T-helper 1 cell treated with Interleukin-12 subunit alpha and Interleukin-12 subunit beta and Interleukin-4 antibody, amounts not matched to agents 30 ng/mL and 1 ng/mL, for 36 hours (primary cell): ENCODE data around the gene FAR2. TPM values are rescaled to one million over a fixed set of nuclear protein-coding genes. Genes with fewer than 3 reads are reported as not detected.
"Not testable (repeated sequence)": the region's sequence is repeated elsewhere in the genome, so short reads cannot be mapped to it uniquely, and the experiment has no call there.

Experiments used
- intact Hi-C: fragments of 100-400 bp; cut with micrococcal nuclease; formaldehyde crosslinking; loops from one replicate; pipeline ENCODE4 v1.15.1; 2024
- total RNA-seq: library from RNA; stranded (reverse); gene quantifications from 2 replicates; pipeline ENCODE4 v1.2.3, GENCODE V29; 2022

FAR2 gene
- total RNA-seq, 1 donor from 2014 or later: 11.3 TPM

DNA sequence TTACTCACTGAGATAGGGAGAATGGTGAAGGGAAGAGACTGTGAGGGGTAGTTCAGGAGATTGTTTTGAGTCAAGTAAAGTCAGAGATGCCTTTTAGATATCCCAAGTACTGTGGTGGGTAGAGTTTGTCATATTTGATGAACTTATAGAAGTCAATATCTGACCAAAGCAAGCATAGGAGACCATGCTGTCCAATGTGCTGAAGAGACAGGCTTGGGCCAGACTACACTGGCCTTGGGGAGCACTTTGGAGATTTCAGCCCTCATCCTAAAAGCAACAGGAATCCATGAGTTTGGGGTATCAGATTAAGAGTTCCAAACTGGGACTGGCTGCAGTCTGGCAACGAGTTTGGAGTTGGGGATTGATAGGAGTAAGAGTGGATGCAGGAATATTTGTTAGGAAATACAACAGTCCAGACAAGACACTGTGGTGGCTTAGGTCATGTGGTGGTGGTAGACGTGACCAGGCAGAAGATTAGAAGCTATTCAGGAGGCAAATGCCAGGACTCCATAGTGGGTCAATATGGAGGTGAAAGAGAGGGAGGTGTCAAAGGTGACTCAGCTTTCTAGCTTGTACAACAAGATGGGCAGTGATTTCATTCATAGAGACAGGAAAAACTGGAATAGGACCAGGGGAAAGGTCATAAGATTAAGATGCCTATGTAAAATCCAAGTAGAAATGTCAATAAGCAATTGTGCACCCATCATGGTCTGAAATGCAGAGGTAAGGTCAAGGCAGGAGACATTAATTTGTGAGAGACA, 81.9 kb downstream of the FAR2 start:
- intact Hi-C loops: no loop called here

DNA sequence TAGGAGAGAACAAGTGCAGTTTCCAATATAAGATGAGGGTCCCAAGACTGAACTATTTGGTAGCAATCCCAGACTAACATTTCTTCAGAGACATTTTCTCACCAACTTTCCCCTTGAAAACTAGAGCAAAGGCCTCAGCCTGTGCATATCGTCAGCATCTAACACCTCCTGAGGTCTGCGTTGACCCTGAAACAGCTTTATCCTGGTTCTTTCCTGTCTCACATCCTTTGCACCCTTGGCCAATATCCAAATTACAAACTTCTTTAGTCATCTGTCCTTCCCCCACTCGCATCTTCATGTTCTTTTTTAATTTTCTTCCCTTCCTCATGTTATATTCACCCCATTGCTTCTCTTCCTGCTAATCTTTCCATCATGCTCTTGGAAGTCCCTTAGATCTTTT, 83.0 kb downstream of the FAR2 start:
- intact Hi-C loops: no loop called here

DNA sequence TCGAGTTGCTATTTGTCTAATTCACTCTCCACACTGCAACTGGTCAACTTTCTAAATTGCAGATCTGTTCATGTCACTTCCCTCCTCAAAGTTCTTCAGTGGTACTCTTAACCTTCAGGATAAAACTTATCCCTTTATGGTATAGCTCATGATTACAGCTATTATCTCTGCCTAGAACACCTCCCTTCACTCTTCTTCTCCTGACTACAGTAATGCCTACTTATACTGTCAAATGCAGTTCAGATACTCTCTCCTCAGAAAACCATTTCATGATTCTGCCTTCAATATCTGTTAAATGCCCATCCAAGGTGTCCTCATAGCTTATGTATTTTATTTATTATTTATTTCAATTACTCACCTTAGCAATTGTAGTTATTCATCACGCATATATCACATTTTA, 85.5 kb downstream of the FAR2 start:
- intact Hi-C loops: no loop called here

DNA sequence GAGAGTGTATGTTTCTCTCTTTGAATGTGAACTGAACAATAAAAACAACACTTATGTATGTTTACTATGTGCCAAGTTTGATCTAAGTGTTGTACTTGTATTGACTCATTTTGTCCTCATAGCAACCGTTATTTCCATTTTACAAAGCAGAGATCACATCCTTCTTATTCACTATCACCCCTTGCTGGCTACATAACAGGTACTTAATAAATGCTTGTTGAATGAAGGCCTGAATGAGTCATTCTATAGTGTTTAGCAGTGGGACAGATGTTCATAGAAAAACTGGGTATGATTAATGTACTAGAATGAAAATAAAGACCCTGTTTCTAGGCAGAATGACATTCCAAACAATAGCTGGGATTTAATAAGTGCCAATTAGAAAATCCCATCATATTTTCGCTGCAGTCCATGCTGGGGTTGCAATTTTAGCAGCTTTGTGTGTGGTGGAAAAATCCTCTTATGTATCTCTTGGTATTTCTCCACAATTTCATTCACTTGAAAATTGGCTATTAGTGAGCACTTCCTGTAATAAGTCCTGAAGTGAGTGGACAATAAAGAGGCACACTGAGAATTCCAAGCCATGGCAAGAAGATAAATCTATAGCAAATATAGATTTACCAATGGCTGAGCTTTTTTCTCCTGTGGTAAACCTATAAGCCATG, 86.0 kb downstream of the FAR2 start:
- intact Hi-C loops: no loop called here

DNA sequence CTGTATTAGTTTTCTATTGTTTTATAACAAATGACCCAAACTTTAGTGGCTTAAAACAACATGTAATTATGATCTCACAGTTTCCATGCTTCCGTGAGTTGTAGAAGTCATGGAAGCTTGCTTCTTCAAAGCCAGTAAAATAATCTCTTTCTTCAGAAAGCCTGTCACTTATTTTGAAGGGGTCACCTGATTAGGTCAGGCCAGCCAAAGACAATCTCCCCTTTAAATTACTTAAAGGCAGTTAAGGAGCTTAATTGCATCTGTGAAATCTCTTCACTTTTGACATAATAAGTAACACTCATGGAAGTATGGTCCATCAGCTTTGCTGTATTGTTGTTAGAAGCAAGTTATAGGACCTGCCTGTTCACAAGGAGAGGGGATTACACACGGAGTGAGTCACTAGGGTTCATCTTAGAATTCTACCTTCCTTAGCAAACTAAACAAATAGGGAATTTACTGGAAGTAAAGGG, 89.8 kb downstream of the FAR2 start:
- intact Hi-C loops: no loop called here

DNA sequence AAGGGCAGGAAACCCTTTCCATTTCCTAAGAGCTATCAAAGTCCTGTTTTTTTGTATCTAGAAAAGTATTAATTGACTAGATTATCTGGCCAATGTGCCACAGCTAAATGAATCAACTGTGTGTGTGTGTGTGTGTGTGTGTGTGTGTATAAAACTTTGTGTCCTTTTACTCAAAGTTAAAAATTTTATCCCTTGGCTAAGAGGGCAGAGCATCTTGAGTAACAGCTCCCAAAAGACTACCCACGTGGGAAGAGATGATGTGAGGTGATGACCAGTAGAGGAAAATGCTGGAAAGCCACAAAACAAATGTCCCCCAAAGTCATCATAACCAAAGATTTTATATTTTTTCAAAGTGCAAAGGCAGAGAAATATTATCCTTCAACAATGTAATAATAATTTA, 90.3 kb downstream of the FAR2 start:
- intact Hi-C loops: no loop called here

DNA sequence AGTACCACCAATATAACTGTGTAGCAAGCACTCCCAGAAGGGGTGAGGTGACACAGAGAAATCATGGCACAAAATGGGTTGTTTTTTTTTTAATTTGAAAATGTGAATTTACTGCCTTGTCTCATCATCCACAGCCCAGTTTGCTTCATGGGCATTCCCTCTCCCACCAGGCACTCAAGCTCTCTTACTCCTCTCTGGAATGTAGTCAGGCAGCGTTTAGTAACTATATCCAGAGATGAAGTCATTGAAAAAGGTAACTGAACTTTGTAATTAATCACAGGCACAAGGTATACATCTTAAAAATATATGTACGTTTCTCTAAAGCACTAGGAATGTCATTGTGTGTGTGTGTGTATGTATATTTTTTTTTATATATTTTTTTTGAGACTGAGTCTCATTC, 91.4 kb downstream of the FAR2 start:
- intact Hi-C loops: no loop called here

DNA sequence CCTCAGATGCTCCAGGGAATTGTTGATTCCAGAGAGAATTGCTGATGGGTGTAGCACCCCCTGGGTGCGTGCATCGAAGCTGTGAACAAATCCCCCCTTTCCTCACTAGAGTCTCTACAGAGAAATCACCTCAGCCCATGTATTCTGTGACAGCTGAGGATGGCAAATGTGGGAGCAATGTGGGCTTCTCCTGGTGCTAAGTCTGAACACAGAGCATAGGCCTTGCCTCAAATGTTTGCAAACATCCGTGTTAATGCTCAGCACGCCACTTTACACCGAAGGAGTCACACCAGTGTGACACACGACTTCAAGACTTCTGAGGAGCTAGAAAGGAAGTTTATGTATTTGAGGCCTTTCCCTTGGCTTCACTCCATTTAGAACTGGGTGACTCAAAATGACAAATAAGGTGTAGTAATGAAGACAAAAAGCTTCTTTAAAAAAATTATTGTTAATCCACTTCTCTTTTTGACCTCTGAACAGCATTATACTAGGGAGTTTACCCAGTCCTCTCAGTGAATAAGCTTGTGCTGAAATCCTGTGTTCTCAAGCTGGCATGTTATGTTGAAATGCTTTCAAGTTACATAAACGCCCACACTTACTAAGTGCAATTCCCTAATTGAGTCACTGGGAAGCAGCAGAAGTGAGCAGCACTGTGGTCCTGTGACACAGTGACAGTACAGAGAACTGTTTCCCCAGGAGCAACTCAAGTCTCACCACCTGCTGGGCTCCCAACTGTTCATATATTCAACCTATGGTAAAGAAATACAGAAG, 92.9 kb downstream of the FAR2 start:
- intact Hi-C loops: no loop called here

DNA sequence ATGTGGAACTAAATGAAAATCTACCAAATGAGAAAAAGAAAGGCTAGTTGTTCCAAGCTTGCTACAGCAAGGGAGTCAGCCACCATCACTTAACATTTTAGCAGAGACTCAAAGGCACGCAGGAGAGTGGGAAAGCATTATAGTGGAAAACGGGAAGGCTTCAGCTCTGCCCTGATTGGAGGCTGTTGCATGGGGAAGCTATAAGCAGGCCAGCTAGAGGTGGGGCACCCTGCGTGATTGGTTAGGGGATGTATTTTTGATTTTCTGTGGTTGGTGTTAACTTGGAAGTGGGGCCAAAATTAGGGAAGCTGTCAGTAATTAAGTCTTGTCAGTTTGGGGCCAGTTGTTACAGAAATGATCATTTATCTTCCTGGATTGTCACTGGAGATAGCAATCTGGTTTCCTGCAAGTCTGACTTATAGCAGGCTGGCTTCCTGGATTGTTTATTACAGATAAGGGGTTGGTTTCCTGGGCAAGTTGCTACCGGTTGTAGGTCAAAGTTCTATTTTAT, 93.9 kb downstream of the FAR2 start:
- intact Hi-C loops: no loop called here

DNA sequence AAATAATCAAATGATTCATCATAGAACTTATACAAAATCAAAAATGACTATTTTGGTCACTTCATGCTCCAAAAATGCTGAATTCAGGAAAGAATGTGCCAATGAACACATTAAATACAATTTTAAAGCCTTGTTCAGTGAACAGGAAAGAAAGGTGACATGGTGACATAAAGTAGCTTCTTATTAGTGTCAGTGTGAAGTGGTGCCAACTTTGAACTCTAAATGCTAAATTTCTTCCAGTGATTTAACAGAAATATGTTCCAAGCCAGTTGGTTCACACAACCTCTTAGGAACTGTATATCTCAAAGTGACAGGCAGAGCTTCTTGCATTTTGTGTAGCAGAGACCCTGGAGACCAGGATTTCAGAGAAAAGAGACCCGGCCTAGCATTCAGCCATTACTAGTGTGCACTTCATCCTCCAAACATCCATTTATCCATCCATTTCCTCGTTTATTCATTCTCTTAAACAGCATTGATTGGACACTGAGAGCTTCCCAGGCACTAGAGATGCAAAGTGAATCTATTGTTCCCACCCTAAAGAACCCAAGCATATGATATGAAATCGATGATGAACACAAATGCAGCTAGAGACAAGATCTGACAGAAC, 95.2 kb downstream of the FAR2 start:
- intact Hi-C loops: no loop called here

DNA sequence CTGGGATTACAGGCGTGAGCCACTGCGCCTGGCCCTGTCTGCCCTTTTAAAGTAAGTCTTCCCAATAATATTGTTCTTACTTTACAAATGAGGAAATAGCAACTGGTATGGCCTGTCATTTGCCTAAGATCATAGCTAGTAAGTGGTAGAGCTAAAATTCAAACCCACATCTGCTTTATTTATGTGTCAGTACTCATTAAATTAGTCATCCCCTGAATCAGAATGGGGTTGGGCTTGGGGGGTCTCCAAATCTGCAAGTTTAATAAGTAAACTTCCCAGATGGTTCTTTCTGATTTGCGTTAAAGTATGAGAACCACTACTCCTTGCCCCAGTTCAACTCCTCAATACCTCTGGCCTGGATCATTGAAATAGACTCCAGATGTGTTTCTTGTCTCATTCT, 96.2 kb downstream of the FAR2 start:
- intact Hi-C loops: no loop called here

DNA sequence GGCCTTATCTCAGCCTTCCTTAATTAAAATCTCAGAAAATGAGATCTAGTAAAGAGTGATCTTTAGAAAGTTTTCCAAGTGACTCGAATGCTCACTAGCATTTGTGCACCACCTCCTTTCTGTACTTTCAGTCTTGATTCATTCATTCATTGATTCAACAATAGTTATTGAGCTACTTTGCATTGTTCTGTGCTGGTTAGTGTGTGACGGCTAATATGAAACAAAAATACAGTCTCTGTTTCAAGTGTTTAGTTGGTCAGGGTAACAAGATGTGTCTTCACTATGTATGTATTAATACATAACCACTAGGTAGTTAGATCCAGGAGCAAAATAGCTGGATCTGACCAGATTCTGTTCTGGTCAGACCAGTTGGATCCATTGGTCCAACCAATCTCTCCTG, 100.9 kb downstream of the FAR2 start:
- intact Hi-C loops: no loop called here

DNA sequence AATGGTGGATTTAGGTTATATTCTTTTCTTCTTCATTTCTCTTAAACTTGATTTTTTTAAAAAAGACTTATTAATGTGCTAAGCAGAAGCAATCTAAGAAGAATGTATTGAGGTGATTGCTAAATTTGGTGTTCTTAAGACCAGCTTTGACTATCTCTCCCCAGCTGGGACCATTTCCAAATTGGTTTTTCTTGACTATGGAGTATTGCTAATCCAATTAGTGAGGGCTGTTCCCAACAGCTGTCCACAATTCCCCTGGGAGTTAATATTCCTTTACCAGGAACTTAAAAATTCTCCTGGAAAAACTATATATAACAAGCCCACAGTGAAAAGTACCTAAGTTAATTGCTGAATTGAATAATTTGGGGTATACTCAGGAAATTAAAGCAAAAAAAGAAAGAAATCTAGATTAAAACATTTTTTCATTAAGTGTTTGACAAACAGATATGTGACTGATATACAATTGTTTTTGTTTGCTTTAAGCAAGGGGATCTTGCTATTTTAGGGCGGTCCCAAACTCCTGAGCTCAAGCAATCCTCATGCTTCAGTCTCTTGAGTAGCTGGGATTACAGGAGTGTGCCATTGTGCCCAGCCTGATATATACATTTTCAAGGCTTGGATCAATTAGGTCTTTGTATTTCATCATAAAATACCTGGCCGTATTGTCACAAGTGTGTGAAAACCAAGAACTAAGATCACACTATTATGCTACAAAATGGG, 105.0 kb downstream of the FAR2 start:
- intact Hi-C loops: no loop called here

DNA sequence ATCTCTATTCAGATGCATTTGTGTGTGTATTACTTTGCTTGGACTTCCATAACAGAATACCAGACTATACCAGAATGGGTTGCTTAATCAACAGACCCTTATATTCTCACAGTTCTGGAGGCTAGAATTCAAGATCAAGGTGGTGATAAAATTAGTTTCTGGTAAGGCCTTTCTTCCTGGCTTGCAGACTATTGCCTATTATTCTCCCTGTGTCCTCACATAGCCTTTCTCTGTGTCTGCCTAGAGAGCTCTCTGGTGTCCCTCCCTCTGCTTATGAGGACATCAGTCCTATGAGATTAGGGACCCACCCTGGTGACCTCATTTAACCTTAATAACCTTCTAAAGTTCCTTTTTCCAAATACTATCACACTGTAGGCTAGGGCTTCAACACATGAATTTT, 106.0 kb downstream of the FAR2 start:
- intact Hi-C loops: no loop called here

DNA sequence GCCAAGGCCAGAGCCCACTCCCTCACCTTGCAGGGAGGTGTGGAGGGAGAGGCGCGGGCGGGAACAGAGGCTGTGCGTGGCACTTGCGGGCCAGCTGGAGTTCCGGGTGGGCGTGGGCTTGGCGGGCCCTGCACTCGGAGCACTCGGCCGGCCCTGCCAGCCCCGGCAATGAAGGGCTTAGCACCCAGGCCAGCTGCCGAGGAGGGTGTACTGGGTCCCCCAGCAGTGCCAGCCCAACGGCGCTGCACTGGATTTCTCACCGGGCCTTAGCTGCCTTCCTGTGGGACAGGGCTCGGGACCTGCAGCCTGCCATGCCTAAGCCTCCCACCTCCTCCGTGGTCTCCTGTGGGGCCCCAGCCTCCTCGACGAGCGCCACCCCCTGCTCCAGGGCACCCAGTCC, 107.5 kb downstream of the FAR2 start:
- intact Hi-C loops: no loop called here

DNA sequence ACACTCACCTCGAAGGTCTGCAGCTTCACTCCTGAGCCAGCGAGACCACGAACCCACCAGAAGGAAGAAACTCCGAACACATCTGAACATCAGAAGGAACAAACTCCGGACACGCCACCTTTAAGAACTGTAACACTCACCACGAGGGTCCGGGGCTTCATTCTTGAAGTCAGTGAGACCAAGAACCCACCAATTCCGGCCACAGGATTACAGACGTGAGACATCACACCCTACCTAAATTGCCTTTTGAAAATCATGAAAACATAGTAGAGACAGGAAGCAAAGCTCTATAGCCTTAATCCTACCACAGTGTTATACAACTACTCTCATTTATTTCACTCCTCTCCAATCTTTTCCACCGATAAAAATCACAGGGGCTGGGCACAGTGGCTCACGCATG, 108.6 kb downstream of the FAR2 start:
- intact Hi-C loops: not testable (repeated sequence)

DNA sequence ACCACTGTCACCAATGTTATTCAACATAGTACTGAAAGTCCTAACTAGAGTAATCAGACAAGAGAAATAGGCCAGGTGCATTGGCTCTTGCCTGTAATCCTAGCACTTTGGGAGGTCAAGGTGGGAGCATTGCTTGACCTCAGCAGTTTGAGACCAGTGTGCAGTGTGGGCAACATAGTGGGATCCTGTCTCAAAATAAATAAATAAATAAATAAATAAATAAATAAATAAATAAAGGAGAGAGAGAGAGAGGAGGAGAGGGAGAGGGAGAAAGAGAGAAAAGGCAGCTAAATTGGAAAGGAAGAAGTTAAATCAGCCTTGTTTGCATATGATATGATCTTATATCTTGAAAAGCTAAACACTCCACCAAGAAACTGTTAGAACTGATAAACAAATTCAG, 115.3 kb downstream of the FAR2 start:
- intact Hi-C loops: no loop called here

DNA sequence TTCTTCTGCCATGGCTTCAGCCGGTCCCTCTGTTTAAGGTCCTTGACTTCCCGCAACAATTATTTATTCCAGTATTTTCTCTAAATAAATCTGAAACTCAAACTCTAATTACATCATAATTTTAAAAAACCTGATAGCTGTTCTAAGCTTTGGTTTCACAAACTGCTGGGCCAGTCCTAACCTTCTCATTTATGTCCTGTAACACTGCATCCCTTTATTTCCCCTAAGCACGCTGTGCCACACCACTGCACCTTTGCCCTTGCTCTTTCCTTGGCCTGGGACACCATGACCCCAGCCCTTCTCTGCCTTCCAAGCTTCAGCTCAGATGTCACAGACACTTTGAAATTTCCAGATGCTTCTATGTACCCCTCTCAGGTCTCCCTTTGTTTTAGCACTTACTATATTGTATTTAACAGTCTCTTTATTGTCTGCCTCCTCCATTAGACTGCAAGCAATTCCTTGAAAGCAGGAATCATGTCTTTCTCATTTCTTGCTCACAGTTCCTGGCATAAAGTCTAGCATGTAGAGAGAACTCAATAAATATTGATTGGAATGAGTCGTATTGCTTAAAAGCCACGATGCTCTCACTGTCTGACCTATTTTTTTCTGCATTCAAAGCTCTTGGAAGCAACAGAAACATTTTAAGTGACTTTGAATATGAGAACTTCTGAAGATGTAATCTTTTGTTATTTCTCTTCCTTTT, 120.8 kb downstream of the FAR2 start:
- intact Hi-C loops: no loop called here

DNA sequence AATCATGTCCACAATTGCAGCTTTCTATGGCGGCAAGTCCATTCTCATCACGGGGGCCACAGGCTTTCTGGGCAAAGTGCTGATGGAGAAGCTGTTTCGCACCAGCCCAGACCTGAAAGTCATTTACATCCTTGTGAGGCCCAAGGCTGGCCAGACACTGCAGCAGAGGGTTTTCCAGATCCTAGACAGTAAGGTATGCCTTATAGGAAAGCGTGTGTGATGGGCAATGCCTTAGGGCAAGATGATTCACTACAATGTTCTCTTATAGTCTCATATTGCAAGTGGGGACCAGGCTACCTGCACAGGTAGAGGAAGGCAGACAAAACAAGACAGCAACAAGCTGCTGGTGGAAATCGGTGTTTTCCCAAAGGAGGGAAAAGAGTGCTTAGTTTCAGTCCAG, 121.4 kb downstream of the FAR2 start:
- intact Hi-C loops: no loop called here

DNA sequence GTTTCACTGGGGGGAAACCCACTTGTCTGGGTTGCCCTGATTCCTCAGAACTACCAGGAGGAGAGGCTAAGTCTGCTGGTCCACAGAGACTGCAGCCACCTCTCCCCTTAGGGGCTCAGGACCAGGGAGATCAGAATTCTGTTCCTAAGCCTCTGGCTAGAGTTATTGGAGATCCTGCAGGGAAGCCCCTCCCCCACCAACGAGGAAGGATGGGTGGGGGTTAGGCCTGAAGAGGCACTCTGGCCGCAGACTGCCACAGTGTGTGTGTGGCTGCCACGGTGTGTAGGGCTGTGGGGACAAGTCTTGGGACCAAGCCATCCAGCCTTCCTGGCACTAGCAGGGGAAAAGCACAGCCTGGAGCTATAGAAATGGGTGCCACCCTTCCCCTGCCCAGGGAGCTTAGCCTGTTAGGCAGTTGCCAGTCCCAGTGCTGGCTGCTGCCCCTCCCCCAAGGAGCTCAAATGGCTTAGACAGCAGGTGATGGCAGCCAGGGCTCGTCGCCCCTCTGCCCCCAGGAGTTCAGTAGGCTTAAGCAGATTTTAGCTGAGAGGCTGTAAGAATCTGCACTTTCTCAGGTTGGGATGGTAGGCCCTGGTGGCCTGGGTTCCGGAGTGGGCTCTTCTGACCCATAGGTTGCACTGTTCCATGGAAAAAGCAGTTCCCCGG, 124.2 kb downstream of the FAR2 start:
- intact Hi-C loops: no loop called here
